HCT116 (cell line): Measurements from ENCODE around the gene DLX3. TPM values are rescaled to one million over a fixed set of nuclear protein-coding genes. Genes with fewer than 3 reads are reported as not detected.

Experiments
- ATAC-seq: fragments of 200-7000 bp; cut with Tn5 transposase; 2 replicates; pipeline ENCODE4 v1.9.1; 2020; ENCODE audit warnings: mild to moderate bottlenecking, moderate library complexity
- BruUV-seq: library from RNA; stranded (reverse); fragments of 400-500 nt; replicated peaks from 2 replicates; lab custom pipeline; 2021; lab: Mats Ljungman, UMichigan
- CTCF ChIA-PET: fragments of 300-600 bp; sonication (Branson Sonifier 250); formaldehyde crosslinking; loops from one replicate; lab custom pipeline; 2021; ENCODE audit warnings: antibody characterized with exemption; lab: Charles Lee
- POLR2A ChIA-PET: fragments of 300-600, 350-600 bp; sonication (Branson Sonifier 250); formaldehyde crosslinking; loops from one replicate; lab custom pipeline; 2021; ENCODE audit warnings: antibody characterized with exemption; lab: Charles Lee
- RAD21 ChIA-PET, 2 experiments: fragments of 300-600 bp; sonication (Branson Sonifier 250); formaldehyde crosslinking; loops; one replicate each; lab custom pipeline; 2023; ENCODE audit warnings: low total read pairs in 2 of 2; ENCODE audit not compliant: uncharacterized antibody in 2 of 2, unreplicated experiment in 2 of 2, low non-redundant PET in 1 of 2; lab: Charles Lee
- DNase-seq: peaks from one replicate; pipeline ENCODE4 v3.0.0-alpha.2; 2010; ENCODE audit warnings: low read depth, low spot score
- H2AFZ ChIP-seq: fragments of 200-600 bp; shearing (Covaris generic), sonication (generic); 2 replicates; pipeline ENCODE4 v1.6.1; 2017; ENCODE audit warnings: low read depth, mixed run types, mixed read lengths, antibody characterized with exemption, low read length; ENCODE audit not compliant: poor library complexity, severe bottlenecking
- H3K27ac ChIP-seq: 2 replicates; pipeline ENCODE4 v1.5.1; 2012; ENCODE audit warnings: low read depth, low read length
- H3K27me3 ChIP-seq: fragments of 200-600 bp; sonication (generic); 2 replicates; pipeline ENCODE4 v1.6.1; 2016; ENCODE audit warnings: mixed run types, low read length, mixed read lengths; ENCODE audit not compliant: insufficient read depth
- H3K36me3 ChIP-seq, 2 experiments: fragments of 200-500 bp in 1 of 2; fragments of 200-600 bp in 1 of 2; sonication (Bioruptor generic) in 1 of 2; sonication (generic) in 1 of 2; 2 replicates each; pipeline versions ENCODE4 v1.5.1 to v1.6.1; 2014 to 2016; ENCODE audit warnings: low read length in 2 of 2, inconsistent platforms in 1 of 2, mixed read lengths in 1 of 2, mixed run types in 1 of 2; ENCODE audit not compliant: insufficient read depth in 2 of 2, control insufficient read depth in 1 of 2
- H3K4me1 ChIP-seq, 2 experiments: fragments of 200-600 bp in 1 of 2; sonication (generic) in 1 of 2; 2 replicates each; pipeline versions ENCODE4 v1.5.1 to v1.6.1; 2012 to 2017; ENCODE audit warnings: low read length in 2 of 2, inconsistent platforms in 1 of 2, mild to moderate bottlenecking in 1 of 2, mixed read lengths in 1 of 2, mixed run types in 1 of 2, moderate library complexity in 1 of 2; ENCODE audit not compliant: insufficient read depth in 2 of 2, control insufficient read depth in 1 of 2
- H3K4me2 ChIP-seq: fragments of 200-600 bp; sonication (generic); 2 replicates; pipeline ENCODE4 v1.6.1; 2017; ENCODE audit warnings: mixed run types, low read length, mixed read lengths
- H3K4me3 ChIP-seq, 2 experiments: fragments of 200-600 bp in 1 of 2; sonication (generic) in 1 of 2; replicated peaks in 1 of 2; 2 replicates each; pipeline ENCODE4 v1.5.1; 2011 to 2016; ENCODE audit warnings: low read length in 2 of 2, control low read depth in 1 of 2, low read depth in 1 of 2, mild to moderate bottlenecking in 1 of 2, mixed read lengths in 1 of 2, mixed run types in 1 of 2
- H3K79me2 ChIP-seq: fragments of 200-600 bp; sonication (generic); 2 replicates; pipeline ENCODE4 v1.6.1; 2017; ENCODE audit warnings: mild to moderate bottlenecking, mixed run types, low read length, moderate library complexity, mixed read lengths; ENCODE audit not compliant: insufficient read depth
- H3K9ac ChIP-seq: fragments of 200-600 bp; sonication (generic); 2 replicates; pipeline ENCODE4 v1.6.1; 2016; ENCODE audit warnings: low read length, mixed read lengths
- H3K9me2 ChIP-seq: fragments of 200-600 bp; sonication (generic), shearing (Covaris generic); 2 replicates; pipeline ENCODE4 v1.6.1; 2017; ENCODE audit warnings: mixed run types, mild to moderate bottlenecking, moderate library complexity; ENCODE audit not compliant: insufficient read depth
- H3K9me3 ChIP-seq, 2 experiments: fragments of 200-500 bp in 1 of 2; fragments of 200-600 bp in 1 of 2; sonication (Bioruptor generic) in 1 of 2; sonication (generic) in 1 of 2; 2 replicates each; pipeline ENCODE4 v1.6.1; 2014 to 2017; ENCODE audit warnings: low read length in 2 of 2, mixed read lengths in 2 of 2, inconsistent platforms in 1 of 2, low read depth in 1 of 2, mild to moderate bottlenecking in 1 of 2, mixed run types in 1 of 2, moderate library complexity in 1 of 2; ENCODE audit not compliant: control insufficient read depth in 1 of 2, insufficient read depth in 1 of 2
- H4K20me1 ChIP-seq: fragments of 200-600 bp; sonication (generic), shearing (Covaris generic); 2 replicates; pipeline ENCODE4 v1.6.1; 2017; ENCODE audit warnings: mixed run types, mild to moderate bottlenecking, moderate library complexity; ENCODE audit not compliant: insufficient read depth
- CBX3 ChIP-seq: IDR thresholded peaks from 2 replicates; pipeline ENCODE4 v1.6.1; 2012; ENCODE audit warnings: low read depth
- CEBPB ChIP-seq: IDR thresholded peaks from 2 replicates; pipeline ENCODE4 v1.6.1; 2012; ENCODE audit warnings: low read depth
- EGR1 ChIP-seq: IDR thresholded peaks from 2 replicates; pipeline ENCODE4 v1.6.1; 2012; ENCODE audit warnings: low read depth
- ELF1 ChIP-seq: IDR thresholded peaks from 2 replicates; pipeline ENCODE4 v1.6.1; 2012; ENCODE audit warnings: low read depth, borderline replicate concordance
- EZH2 ChIP-seq: fragments of 200-600 bp; sonication (generic); IDR thresholded peaks from 2 replicates; pipeline ENCODE4 v1.6.1; 2017; ENCODE audit warnings: antibody characterized with exemption, mixed run types
- EZH2phosphoT487 ChIP-seq: fragments of 200-600 bp; IDR thresholded peaks from 2 replicates; pipeline ENCODE4 v1.6.1; 2018; ENCODE audit warnings: antibody characterized with exemption, borderline replicate concordance
- FOSL1 ChIP-seq: IDR thresholded peaks from 2 replicates; pipeline ENCODE4 v1.6.1; 2012; ENCODE audit warnings: low read depth
- JUND ChIP-seq: IDR thresholded peaks from 2 replicates; pipeline ENCODE4 v1.6.1; 2012
- POLR2A ChIP-seq: IDR thresholded peaks from 2 replicates; pipeline ENCODE4 v1.7.0; 2011; ENCODE audit warnings: borderline replicate concordance; ENCODE audit not compliant: insufficient read depth, insufficient read length; ENCODE audit errors: extremely low read depth
- POLR2AphosphoS5 ChIP-seq: IDR thresholded peaks from 2 replicates; pipeline ENCODE4 v1.6.1; 2011; ENCODE audit warnings: mild to moderate bottlenecking, low read depth, low read length, moderate library complexity
- RAD21 ChIP-seq: IDR thresholded peaks from 2 replicates; pipeline ENCODE4 v1.6.1; 2012; ENCODE audit warnings: low read depth, mild to moderate bottlenecking
- SIN3A ChIP-seq: IDR thresholded peaks from 2 replicates; pipeline ENCODE4 v1.6.1; 2012; ENCODE audit warnings: low read depth
- SP1 ChIP-seq: IDR thresholded peaks from 2 replicates; pipeline ENCODE4 v1.6.1; 2012; ENCODE audit warnings: low read depth
- SRF ChIP-seq: IDR thresholded peaks from 2 replicates; pipeline ENCODE4 v1.6.1; 2012; ENCODE audit warnings: low read depth
- TCF7L2 ChIP-seq: IDR thresholded peaks from 2 replicates; pipeline ENCODE4 v1.7.0; 2011; ENCODE audit warnings: borderline replicate concordance, inconsistent platforms; ENCODE audit not compliant: insufficient read depth, insufficient read length; ENCODE audit errors: extremely low read depth
- YY1 ChIP-seq: IDR thresholded peaks from 2 replicates; pipeline ENCODE4 v1.6.1; 2011; ENCODE audit warnings: low read length, low read depth, moderate library complexity, mild to moderate bottlenecking; ENCODE audit not compliant: insufficient replicate concordance; ENCODE audit errors: extremely low read depth
- ZNF274 ChIP-seq: fragments of 200-500 bp; sonication (Bioruptor generic); IDR thresholded peaks from 2 replicates; pipeline ENCODE4 v1.6.1; 2014; ENCODE audit warnings: mild to moderate bottlenecking, low read depth, low read length, inconsistent platforms
- intact Hi-C: fragments of 100-400 bp; cut with micrococcal nuclease; formaldehyde crosslinking; loops from 2 replicates; pipeline ENCODE4 v1.10.0; 2022
- total RNA-seq: library from RNA; stranded (reverse); gene quantifications from one replicate; pipeline ENCODE4 v1.2.1, GENCODE V29; 2021; ENCODE audit not compliant: unreplicated experiment
- TF ChIP-seq, protein P1 (sequence below): IDR thresholded peaks from 2 replicates; pipeline ENCODE4 v1.6.1; 2011; ENCODE audit warnings: mild to moderate bottlenecking, low read length, moderate library complexity; ENCODE audit not compliant: insufficient replicate concordance; ENCODE audit errors: extremely low read depth

The DLX3 gene
- total RNA-seq, 1 experiment from 2014 or later = not detected

DNA sequence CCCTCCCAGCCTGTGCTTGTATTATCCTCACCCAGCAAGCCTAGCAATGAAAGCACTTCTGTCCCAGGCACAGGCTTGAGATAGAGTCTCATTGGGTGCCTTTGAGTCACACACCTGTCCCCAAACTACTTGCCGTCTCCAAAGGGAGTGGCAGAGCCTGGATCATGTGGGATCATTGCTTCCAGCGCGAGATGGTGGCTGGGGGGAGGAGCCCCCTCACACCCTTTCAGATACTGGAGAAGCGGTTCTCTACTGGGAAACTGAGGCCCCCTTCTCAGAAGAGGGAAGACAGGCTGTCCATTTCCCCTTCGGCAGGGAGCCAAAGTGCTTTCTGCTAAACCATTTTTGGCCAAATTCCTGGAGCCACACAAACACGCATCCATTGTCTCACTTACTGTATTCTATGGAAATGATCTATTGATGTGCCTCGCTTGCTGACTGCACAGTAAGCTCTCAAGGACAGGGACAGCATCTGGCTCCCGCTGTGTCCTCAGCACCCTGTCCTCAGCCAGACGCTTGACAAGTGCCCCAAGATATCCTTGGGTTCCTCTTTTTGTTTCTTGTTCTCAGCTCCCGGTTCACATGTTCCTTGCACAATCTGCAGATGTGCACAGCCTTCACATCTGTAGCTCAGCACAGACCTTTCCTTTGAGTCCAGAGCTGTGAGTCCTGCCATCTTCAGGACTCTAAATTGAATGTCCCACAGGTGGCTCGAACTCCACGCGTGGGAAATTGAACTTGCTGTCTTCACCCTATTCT lies 26.0 kb upstream of the DLX3 start:
- DNase-seq = no peak
- H2AFZ ChIP-seq = no peak overlapping the region
- TF ChIP-seq ZNF274 = no peak
- TF ChIP-seq EGR1 = no peak
- no peak for TF ChIP-seq EZH2
- TF ChIP-seq RAD21 = no peak
- TF ChIP-seq YY1 = no peak
- TF ChIP-seq FOSL1 = no peak
- TF ChIP-seq POLR2A = no peak
- TF ChIP-seq TCF7L2 = no peak
- TF ChIP-seq EZH2phosphoT487 = no peak
- TF ChIP-seq SP1 = no peak
- no peak for TF ChIP-seq ELF1
- TF ChIP-seq, protein P1, sequence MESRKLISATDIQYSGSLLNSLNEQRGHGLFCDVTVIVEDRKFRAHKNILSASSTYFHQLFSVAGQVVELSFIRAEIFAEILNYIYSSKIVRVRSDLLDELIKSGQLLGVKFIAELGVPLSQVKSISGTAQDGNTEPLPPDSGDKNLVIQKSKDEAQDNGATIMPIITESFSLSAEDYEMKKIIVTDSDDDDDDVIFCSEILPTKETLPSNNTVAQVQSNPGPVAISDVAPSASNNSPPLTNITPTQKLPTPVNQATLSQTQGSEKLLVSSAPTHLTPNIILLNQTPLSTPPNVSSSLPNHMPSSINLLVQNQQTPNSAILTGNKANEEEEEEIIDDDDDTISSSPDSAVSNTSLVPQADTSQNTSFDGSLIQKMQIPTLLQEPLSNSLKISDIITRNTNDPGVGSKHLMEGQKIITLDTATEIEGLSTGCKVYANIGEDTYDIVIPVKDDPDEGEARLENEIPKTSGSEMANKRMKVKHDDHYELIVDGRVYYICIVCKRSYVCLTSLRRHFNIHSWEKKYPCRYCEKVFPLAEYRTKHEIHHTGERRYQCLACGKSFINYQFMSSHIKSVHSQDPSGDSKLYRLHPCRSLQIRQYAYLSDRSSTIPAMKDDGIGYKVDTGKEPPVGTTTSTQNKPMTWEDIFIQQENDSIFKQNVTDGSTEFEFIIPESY = no peak
- TF ChIP-seq SIN3A = no peak
- no peak for TF ChIP-seq POLR2AphosphoS5
- no peak for TF ChIP-seq SRF
- no peak for TF ChIP-seq JUND
- no peak for TF ChIP-seq CBX3
- no peak for TF ChIP-seq CEBPB
- H3K36me3 ChIP-seq = no peaks in the 10 kb centered on the region
- ChIA-PET RAD21 (no interaction called here), CTCF (interaction anchor here (0.8 to 1.1 kb wide), 2 partner anchors 11 to 35 kb away, joined by 3 read pairs; partner anchors contain the start of gene ITGA3), POLR2A (no interaction called here)
- H3K4me2 ChIP-seq = no peak overlapping the region
- H3K27ac ChIP-seq = no peak overlapping the region
- H3K4me1 ChIP-seq = peaks cover 0 to under 1% of the 10 kb centered on the region in 2 experiments; a peak in 3 of 4 replicates
- no peaks in the 10 kb centered on the region for H4K20me1 ChIP-seq
- no peak for ATAC-seq
- H3K79me2 ChIP-seq = no peaks in the 10 kb centered on the region
- no peaks in the 10 kb centered on the region for H3K27me3 ChIP-seq
- BruUV-seq = no TSS peak
- intact Hi-C loops = no loop called here
- H3K4me3 ChIP-seq = no peak overlapping the region
- no peak overlapping the region for H3K9ac ChIP-seq
- H3K9me2 ChIP-seq = no peaks in the 10 kb centered on the region
- H3K9me3 ChIP-seq = peaks cover 0 to 16% of the 10 kb centered on the region in 2 experiments; a peak in 2 of 4 replicates
